ENCODE data around the gene SLC12A4. TPM values are rescaled to one million over a fixed set of nuclear protein-coding genes. Genes with fewer than 3 reads are reported as not detected.

The SLC12A4 gene
- total and polyA plus RNA-seq, 2 of the 13 experiments (the other 11 are each of a cell fraction or from before 2014, with no cell fraction given): 65.1 to 84.3 TPM

DNA sequence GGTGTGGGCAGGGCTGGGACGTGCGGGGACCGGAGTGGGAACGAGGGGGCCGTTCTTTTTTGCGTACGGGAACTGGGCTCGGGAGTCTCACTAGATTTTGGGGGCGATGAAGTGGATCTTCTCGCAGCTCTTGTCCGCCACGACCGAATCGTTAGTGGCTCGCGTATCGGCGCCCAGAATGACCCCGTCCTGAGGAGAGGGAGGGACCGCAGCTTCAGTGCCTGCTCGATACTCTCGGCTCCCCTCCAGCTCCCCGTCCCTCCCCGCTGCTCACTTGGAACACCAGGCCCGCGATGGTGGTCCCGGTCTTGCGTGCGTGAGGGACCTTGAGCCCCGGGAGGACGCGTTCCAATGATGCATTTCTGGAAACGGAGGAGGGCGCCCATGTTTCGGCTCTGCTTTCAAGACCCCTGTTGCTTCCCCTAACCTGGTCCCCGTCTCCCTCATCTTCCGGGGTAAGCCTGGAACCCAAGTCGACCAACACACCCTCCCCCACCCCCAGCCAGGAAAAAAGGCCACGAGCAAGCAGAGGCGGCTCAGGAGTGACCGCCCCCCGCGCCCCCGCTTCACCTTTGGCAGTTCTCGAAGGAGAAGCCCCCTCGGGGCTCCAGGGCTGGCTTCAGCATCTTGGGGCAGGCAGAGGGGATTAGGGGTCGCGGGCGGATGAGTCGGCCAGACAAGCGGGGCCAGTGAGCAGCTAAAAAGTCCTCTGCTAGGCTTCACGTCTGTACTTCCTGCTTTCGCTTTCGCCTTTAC, 32.1 kb downstream of the SLC12A4 start, which contains the start of gene PSMB10 (continued):
- TF ChIP-seq GZF1 (CRISPR knock-in tag; IDR thresholded peaks at IDR 0.05) (no peak), SIX1 (CRISPR knock-in tag; IDR thresholded peaks at IDR 0.05; ENCODE audit: borderline replicate concordance) (no peak), ZNF224 (CRISPR knock-in tag; IDR thresholded peaks at IDR 0.05) (0 out of 2 replicates have a peak, but pooled peaks have one; percentile 33), SUZ12 (IDR thresholded peaks at IDR 0.05; ENCODE audit: low read depth, low read length) (no peak), RBFOX2 (IDR thresholded peaks at IDR 0.05; ENCODE audit: low read depth, low read length) (peak; percentile 39; the same call in 1 of the 2 replicates), ZNF17 (CRISPR knock-in tag; IDR thresholded peaks at IDR 0.05) (0 out of 2 replicates have a peak, but pooled peaks have one; percentile 45), ZNF841 (CRISPR knock-in tag; IDR thresholded peaks at IDR 0.05; ENCODE audit: borderline replicate concordance) (no peak), MTF1 (CRISPR knock-in tag; IDR thresholded peaks at IDR 0.05) (0 out of 2 replicates have a peak, but pooled peaks have one; percentile 10), NBN (conservative IDR thresholded peaks at IDR 0.05) (no peak), ZNF709 (CRISPR knock-in tag; IDR thresholded peaks at IDR 0.05) (no peak), ZNF607 (CRISPR knock-in tag; IDR thresholded peaks at IDR 0.05; ENCODE audit: borderline replicate concordance) (no peak), ZNF543 (CRISPR knock-in tag; IDR thresholded peaks at IDR 0.05) (0 out of 2 replicates have a peak, but pooled peaks have one; percentile 42), ZNF10 (CRISPR knock-in tag; IDR thresholded peaks at IDR 0.05; ENCODE audit: borderline replicate concordance, low read depth) (no peak), BCL6 (CRISPR knock-in tag; IDR thresholded peaks at IDR 0.05) (no peak), ZC3H4 (CRISPR knock-in tag; IDR thresholded peaks at IDR 0.05; ENCODE audit: borderline replicate concordance) (no peak), ATF1 (CRISPR knock-in tag; IDR thresholded peaks at IDR 0.05) (no peak), ZNF136 (CRISPR knock-in tag; IDR thresholded peaks at IDR 0.05; ENCODE audit: low read depth) (no peak; the same call in 1 of the 2 replicates), TBP (CRISPR knock-in tag; IDR thresholded peaks at IDR 0.05) (no peak), ATM (IDR thresholded peaks at IDR 0.05; ENCODE audit: borderline replicate concordance) (no peak), SMARCC2 (IDR thresholded peaks at IDR 0.05) (no peak), ZNF572 (CRISPR knock-in tag; IDR thresholded peaks at IDR 0.05) (no peak), ZFP36L1 (CRISPR knock-in tag; IDR thresholded peaks at IDR 0.05) (0 out of 2 replicates have a peak, but pooled peaks have one; percentile 34), ZNF737 (CRISPR knock-in tag; IDR thresholded peaks at IDR 0.05; ENCODE audit: borderline replicate concordance) (no peak), MED8 (CRISPR knock-in tag; IDR thresholded peaks at IDR 0.05; ENCODE audit: insufficient replicate concordance) (no peak), MIER2 (CRISPR knock-in tag; IDR thresholded peaks at IDR 0.05) (no peak)
- TF ChIP-seq, protein P1, sequence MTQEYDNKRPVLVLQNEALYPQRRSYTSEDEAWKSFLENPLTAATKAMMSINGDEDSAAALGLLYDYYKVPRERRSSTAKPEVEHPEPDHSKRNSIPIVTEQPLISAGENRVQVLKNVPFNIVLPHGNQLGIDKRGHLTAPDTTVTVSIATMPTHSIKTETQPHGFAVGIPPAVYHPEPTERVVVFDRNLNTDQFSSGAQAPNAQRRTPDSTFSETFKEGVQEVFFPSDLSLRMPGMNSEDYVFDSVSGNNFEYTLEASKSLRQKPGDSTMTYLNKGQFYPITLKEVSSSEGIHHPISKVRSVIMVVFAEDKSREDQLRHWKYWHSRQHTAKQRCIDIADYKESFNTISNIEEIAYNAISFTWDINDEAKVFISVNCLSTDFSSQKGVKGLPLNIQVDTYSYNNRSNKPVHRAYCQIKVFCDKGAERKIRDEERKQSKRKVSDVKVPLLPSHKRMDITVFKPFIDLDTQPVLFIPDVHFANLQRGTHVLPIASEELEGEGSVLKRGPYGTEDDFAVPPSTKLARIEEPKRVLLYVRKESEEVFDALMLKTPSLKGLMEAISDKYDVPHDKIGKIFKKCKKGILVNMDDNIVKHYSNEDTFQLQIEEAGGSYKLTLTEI (CRISPR knock-in tag; conservative IDR thresholded peaks at IDR 0.05): no peak
- TF ChIP-seq, protein P2, sequence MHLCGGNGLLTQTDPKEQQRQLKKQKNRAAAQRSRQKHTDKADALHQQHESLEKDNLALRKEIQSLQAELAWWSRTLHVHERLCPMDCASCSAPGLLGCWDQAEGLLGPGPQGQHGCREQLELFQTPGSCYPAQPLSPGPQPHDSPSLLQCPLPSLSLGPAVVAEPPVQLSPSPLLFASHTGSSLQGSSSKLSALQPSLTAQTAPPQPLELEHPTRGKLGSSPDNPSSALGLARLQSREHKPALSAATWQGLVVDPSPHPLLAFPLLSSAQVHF (CRISPR knock-in tag; IDR thresholded peaks at IDR 0.05): 0 out of 2 replicates have a peak, but pooled peaks have one; percentile 61
- TF ChIP-seq, protein P3, sequence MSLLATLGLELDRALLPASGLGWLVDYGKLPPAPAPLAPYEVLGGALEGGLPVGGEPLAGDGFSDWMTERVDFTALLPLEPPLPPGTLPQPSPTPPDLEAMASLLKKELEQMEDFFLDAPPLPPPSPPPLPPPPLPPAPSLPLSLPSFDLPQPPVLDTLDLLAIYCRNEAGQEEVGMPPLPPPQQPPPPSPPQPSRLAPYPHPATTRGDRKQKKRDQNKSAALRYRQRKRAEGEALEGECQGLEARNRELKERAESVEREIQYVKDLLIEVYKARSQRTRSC (CRISPR knock-in tag; IDR thresholded peaks at IDR 0.05; ENCODE audit: low read depth): no peak
- TF ChIP-seq, protein P4, sequence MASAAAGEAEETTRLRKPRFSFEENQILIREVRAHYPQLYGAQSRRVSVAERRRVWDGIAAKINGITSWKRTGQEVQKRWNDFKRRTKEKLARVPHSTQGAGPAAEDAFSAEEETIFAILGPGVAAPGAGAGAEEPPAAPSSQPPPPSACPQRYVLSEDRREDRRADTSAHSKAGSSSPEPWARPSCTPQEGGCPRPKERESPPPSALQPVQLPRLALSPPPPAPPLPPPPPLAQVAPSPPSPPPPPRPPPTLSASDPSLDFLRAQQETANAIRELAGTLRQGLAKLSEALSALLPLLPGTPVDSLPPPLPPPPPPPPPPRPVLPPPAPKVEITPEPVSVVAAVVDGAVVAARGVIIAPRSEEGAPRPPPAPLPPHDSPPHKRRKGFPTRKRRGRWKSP (CRISPR knock-in tag; IDR thresholded peaks at IDR 0.05): no peak
